HG03045 (cell line): Measurements from ENCODE around the gene NCAM1.

Source experiments
- ATAC-seq: cut with Tn5 transposase; IDR thresholded peaks from one replicate; pipeline ENCODE4 v1.9.1; 2021; ENCODE audit warnings: mild to moderate bottlenecking, moderate library complexity; ENCODE audit not compliant: unreplicated experiment

Gene NCAM1

GRCh38 chr11:113121746-113122145 lies 160.5 kb downstream of the NCAM1 start:
- no peak for ATAC-seq

GRCh38 chr11:113124006-113124405 lies 162.8 kb downstream of the NCAM1 start:
- ATAC-seq, result no peak

GRCh38 chr11:113124578-113124977 lies 163.4 kb downstream of the NCAM1 start:
- ATAC-seq, result no peak

GRCh38 chr11:113129261-113129992 lies 168.2 kb downstream of the NCAM1 start:
- no peak for ATAC-seq

GRCh38 chr11:113131036-113131775 lies 170.0 kb downstream of the NCAM1 start:
- ATAC-seq, result no peak

GRCh38 chr11:113133071-113133470 lies 171.9 kb downstream of the NCAM1 start:
- no peak for ATAC-seq

- ATAC-seq, result no peak
Measured at GRCh38 chr11:113134626-113135025, 173.4 kb downstream of the NCAM1 start.

GRCh38 chr11:113137713-113138529 lies 176.7 kb downstream of the NCAM1 start:
- no peak for ATAC-seq

GRCh38 chr11:113138731-113139130 lies 177.5 kb downstream of the NCAM1 start:
- ATAC-seq, result no peak

GRCh38 chr11:113141010-113141409 lies 179.8 kb downstream of the NCAM1 start:
- ATAC-seq, result no peak

GRCh38 chr11:113142508-113142907 lies 181.3 kb downstream of the NCAM1 start:
- no peak for ATAC-seq

- no peak for ATAC-seq
Measured at GRCh38 chr11:113147249-113147648, 186.0 kb downstream of the NCAM1 start.

GRCh38 chr11:113148076-113148475 lies 186.9 kb downstream of the NCAM1 start:
- ATAC-seq, result no peak

GRCh38 chr11:113148652-113149051 lies 187.4 kb downstream of the NCAM1 start:
- no peak for ATAC-seq

GRCh38 chr11:113151521-113151920 lies 190.3 kb downstream of the NCAM1 start:
- no peak for ATAC-seq

GRCh38 chr11:113152500-113152899 lies 191.3 kb downstream of the NCAM1 start:
- no peak for ATAC-seq

- no peak for ATAC-seq
Measured at GRCh38 chr11:113153847-113154246, 192.6 kb downstream of the NCAM1 start.

- ATAC-seq, result no peak
Measured at GRCh38 chr11:113159988-113160807, 199.0 kb downstream of the NCAM1 start.

- ATAC-seq, result no peak
Measured at GRCh38 chr11:113160808-113161124, 199.5 kb downstream of the NCAM1 start.

- ATAC-seq, result no peak
Measured at GRCh38 chr11:113161711-113162591, 200.7 kb downstream of the NCAM1 start.
